GF-D8 (cell line): Measurements from ENCODE around the gene ST7.

Experiments used
- DNase-seq: peaks from one replicate; lab custom pipeline; 2025; lab: John Stamatoyannopoulos, UW

ST7 gene

DNA sequence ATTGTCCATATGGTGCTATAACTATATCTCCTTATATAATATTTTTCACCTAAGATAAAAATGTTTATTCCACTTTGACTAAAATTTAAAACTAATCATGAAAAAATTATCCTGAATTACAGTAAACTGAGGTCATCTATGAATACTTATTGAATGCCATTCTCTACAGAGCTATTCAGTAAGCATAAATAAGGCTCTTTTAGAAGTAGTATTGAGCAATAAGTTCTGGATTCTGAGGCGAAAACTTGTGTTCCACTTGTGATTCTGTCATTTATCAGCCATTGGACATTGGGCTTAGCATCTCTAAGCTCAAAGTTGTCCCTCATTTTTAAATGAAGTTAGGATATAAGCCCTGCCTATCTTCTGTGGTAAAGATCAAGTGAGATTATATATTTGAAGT lies 238.8 kb downstream of the ST7 start:
- DNase-seq = no peak

DNA sequence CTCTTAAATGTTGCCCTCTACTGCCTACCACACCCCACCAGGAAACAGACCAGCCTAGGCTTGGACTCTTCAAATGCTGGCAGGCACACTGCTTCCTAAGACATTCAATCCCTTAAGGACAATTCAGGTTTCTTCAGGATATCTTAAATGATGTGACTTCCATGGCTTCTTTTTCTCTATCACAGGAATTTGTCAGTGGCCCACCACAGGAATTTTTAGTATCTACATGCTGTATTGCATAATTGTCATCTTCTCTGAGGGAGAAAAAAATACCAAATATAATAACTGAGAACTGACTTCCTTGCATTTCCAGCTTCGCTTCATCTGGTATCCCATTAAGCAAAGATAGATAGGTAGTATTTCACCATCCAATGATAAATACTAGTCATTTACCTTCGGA lies 240.3 kb downstream of the ST7 start:
- no peak for DNase-seq

DNA sequence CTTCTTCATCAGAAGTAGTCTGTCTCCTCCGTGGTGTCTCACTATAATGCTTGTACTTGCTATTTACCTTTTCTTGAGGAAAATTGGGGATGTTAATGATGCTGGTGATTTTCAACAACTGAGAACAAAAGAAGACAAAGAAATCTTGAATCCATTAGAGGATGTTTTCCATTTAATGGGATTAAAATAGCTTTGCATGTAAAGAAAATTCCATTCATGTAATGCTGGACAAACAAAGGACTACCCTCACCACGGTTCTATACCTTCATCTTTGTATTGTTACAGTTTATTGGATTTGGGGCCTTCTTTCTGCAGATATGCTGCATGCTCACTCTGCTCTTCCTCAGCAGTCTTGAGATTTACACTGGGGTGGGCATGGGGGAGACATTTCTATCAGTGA lies 241.1 kb downstream of the ST7 start:
- no peak for DNase-seq

DNA sequence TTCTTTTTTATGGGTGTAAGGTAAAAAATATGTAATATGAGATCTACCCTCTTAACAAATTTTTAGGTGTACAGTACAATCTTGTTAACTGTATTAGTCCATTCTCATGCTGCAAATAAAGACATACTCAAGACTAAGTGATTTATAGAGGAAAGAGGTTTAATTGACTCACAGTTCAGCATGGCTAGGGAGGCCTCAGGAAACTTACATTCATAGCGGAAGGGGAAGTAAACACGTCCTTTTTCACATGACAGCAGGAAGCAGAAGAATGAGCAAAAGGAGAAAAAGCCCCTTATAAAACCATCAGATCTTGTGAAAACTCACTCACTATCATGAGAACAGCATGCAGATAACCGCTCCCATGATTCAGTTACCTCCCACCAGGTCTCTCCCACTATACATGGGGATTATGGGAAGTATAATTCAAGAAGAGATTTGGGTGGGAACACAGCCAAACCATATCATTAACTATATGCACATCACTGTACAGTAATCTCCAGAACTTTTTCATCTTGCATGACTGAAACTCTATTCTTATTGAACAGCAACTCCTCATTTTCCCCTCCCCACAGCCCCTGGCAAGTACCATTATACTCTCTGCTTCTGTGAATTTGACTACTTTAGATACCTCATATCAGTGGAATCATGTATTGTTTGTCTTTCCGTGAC lies 242.2 kb downstream of the ST7 start:
- DNase-seq = no peak

DNA sequence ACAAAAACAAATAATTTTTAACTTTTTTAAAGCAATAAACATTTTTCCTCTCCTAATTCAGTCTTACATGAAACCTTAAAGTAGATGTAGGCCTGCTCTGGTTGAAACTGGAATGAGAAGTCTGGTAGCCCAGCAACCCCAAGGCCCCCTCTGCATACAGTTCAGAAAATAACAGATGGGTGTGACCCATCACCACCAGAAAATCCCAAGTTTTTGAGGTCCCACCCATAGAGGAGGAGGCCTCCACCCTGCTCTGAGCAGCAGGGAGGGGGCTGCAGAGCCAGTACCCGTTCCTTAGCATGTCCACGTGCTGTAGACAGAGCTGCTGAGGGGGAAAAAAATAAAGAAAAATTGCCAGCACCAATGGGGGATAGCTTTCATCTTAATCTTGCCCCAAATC lies 246.8 kb downstream of the ST7 start:
- no peak for DNase-seq

DNA sequence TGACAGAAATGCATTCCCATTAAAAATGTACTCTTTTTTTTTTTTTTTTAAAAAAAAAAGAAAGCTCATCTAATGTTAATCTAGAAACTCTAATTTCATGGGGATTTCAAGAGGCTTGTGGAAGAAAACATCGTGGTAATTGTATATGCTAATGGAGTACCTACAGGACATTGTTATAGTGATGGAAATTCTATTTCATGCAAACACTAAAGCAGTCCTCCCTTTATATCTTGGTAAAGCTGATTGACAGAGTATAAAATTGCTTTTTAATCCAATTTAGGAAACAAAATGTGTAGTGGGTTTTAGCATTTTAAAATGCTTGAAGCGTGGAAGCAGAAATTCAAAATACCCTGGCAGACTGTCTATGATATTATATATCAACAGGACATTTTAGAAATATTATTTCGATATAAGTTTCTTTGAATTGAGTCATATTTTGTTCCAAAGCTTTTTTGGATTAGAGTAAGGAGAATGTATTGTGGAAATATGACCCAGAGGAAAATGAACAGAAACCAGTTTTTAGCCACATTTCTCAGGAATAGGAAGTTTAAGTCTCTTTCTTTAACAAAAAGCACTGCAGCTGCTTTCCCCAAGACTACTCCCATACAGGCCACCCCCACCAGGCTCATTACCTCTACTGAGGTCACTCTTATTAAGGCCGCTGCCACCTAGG lies 247.6 kb downstream of the ST7 start:
- DNase-seq = no peak

DNA sequence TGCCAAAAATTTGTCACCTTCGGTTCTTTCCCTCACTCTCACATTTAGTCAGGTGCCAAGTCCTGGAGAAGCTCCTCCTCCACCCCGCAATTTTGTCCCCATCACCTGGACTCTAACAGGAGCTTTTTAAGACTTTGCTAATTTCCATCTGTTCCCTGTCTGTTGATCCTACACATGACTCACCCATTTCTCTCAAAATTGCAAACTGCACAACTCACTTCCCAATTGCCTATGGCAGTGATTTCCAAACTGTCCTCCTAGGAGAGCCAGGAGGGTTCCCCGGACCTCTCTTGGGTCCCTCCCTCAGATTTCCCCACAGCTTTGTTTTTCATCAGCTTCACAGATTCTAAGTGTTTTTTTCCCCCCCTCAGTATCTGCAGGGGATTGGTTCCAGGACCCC lies 249.2 kb downstream of the ST7 start:
- no peak for DNase-seq

DNA sequence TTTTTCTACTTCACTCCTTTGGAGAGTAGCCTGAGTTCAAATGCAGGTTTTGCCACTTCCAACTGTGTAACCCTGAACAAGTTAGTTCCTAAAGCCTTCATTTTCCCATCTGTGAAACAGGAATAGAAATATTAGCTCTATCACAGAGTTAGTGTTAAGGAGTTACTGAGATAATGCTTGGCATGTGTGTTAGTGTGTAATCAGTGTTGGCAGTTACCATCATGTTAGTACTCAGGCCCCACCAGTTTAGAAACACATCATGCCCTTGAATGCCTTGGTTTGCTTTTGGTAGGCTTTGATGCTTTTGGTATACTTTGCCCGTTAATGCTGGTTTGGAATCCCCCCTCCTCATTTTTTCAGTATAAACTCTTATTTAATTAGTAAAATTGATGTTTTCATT lies 249.9 kb downstream of the ST7 start:
- no peak for DNase-seq

DNA sequence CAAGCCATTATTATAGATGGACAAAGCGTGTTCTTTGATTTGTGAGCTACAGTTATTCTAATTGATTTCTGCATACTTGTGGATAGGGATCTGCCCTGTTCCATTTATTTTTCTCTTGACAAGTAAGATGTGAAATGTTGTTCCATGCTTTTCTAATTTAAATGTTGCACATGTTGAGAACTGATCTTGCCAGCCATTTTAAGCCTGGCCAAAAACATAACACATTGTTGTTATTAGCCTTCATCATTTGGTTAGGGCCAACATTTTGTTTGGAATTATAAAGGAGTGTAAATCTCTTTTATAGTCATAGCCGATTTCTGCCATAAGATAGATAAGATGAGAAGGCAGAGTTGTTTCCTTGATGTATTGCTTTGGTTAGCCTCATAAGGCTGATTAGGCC lies 252.6 kb downstream of the ST7 start:
- DNase-seq = no peak

DNA sequence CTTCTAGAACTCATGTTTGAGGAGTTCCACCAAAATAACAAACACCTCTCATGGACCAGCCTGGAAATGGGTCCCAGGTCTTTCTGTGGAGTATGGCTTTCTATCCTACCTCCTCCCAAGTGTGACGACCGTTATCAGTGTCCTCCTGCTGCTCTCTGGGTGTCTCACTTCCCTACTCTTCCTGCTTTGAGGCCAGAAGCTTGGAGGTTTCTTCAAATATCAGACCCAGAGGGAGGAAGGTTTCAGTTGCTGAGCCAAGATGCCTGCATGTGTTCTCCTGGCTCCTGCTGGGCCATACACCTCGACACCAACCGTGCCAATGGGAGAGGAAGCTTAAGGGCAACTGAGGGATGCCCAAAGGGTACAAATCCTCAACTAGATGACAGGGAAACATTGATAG lies 255.0 kb downstream of the ST7 start:
- no peak for DNase-seq

DNA sequence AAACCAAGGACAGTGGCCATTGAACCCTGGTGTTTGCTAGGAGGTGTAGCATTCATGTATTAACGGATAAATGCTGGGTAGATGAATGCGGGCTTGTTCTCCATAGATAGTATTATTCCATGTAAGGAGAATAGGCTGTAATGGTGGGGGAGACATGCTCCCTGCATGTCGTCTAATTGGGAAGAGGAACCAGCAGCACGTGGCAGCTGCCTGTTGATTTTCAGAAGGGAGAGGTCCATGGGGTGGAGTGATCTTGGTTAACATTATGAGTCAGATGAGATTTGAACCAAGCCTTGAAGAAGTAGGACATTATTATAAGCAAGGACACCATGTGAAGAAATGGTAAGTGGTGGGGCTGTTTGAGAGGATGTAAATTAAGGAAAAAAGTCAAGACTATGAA lies 257.1 kb downstream of the ST7 start:
- DNase-seq = no peak

DNA sequence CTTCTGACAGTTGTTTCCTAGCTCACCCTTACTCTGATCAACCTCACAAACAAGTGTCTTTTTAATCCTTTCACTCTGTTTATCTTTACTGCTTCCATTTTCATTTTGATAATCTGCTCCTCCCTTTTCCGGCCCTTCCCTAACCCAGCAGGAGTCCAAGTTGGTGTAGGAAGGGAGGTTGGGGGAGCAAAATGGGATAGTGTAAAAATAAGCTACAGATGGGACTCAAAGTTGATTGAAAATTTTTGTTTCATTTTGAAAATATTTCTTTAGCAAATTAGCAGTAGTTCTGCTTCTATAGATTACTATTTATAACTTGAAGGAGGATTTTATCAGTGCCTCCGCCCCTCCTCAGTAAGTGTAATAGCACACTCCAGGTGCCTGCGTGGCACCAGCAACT lies 257.6 kb downstream of the ST7 start:
- no peak for DNase-seq

DNA sequence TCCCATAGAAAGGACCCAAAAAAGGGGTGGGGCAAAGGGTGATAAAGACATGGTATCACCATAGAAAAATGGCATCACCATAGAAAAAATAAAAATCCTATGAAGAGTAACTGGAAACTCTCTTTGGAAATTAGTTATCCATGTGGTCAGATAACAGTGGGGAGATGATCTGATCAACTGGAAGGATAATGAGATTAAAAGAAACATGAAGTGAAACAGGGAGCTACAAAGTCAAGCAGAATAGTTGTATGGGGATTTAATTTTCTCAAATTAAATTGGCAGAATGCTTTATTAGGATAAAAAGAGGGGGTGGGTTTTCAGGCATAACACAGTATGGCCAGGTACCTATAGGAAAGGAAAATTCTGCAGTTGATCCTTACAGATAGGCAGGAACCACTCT lies 258.3 kb downstream of the ST7 start:
- DNase-seq = no peak

DNA sequence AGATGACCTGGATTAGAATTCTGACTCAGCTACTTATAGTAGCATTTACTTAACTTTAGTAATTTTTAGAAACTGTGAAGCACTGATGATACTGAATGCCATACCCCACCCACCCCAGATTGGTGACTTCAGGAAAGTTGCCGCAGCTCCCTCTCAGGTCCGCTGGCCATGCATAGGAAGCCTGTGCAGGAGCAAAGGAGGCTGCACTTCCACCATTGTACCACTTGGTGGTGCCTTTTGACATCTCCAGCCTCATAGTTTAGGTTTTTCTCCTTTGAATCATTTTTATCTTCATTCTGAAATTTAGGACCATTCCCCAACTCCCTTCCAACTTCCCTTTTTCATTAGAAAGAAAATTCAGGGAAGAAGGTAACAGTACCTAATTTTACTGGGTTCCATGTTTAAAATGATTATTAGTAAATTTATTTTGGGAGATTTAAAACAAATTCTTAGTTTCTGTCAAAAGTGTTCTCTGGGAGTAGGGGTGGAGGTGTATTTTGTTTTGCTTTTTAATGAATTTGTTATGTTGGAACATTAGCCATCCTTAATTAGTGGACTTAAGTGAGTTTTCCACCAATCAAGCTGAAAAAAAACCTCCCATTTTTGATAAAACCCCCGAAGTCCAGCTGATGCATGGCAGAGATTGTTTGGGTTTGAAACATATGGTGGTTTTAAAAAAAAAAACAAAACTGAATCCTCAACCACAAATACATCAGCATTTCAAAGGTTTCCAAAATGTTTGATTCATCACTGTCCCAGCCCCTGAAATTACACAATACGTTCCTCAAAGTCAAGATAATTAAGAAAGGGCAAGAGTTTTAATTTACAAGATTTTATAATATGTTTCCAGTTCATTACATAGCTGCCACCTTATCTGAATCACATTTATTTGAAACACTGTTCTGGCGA lies 259.9 kb downstream of the ST7 start:
- no peak for DNase-seq

DNA sequence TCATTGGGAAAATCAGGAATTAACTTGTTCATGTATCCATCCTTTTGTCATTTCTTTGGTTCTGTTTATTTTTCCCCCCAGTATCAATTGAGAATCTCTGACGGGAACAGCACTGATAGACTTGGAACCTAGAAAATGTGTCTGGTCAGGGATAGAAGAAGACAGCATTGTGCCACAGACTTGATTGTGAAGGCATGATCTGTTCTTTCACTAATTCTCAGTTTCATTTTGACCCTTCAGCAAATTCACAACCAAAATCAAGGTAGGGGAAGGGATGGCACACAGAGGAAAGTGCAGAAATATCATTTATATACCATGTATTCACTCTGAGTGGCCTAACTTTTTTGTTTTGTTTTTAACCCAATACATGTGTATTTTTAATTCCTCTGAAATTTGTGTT lies 262.7 kb downstream of the ST7 start:
- DNase-seq = no peak

DNA sequence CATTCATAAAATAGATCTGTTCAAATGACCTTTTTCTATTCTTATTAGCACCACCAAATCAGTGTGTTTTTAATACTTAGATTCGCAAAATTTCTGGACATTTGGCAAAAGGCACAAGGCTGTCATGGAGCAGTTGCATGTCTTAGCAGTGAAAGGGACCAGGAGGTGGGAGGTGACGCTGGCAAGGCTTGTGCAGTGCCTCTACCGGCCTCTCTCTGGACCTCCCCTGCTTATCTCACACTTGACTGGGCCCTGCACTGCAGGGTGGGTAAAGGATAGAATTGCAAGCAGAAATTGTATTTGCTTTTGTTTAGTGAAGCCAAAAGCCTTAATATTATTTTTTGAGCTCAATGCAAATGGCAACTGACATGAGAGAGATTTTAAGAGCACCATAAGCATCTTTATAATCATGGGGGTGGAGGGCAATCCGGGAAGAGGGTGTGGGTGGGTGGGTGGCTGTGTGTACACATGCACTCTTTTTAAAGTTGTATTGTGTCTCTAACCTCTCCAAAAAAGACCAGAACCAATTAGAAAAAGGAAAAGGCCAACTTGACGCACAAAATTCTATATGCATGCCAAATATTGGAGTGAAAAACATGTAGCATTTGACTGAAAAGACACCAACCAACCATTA lies 263.3 kb downstream of the ST7 start:
- DNase-seq = no peak

DNA sequence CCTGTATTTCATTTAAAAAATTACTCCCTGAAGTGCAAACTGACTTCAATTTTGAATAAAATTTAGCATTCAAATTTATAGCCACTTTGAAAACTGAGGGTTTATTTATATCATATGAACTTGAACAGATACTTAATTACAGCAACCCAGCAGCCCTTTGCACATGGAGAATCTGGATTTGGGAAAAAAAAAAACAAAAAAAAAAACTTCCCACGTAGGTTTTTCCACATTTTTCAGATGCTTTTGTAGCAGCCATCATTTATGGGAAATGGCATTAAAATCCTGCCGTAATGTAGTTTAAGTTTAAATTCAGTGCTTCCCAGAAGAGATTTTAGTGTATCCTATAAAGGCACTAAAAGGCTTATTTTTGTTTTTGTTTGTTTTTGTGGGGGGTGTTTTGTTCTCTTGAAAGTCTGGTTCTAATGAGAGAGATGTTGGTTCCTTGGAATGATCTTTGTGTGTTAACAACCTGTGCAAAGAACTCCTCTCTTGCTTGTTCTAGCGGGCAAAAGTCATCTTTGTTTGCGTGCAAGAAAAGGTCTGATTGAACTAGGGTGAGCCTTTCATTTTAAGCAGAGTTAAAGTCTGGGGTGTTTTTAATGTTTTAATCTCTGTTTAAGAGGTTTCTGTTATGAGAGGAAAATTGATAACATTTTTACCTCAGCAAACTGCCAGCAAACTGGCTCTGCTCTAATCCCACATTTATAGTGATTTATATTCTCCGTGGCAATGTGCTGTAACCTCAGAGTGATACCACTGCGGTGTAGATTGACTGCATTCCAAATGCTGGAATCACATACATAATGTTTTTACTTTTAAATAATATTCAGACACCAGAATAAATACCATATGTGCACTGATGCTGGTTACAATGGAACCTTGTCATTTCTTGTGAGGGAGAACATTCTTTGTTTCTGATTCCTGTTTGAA lies 264.1 kb downstream of the ST7 start:
- DNase-seq = no peak

DNA sequence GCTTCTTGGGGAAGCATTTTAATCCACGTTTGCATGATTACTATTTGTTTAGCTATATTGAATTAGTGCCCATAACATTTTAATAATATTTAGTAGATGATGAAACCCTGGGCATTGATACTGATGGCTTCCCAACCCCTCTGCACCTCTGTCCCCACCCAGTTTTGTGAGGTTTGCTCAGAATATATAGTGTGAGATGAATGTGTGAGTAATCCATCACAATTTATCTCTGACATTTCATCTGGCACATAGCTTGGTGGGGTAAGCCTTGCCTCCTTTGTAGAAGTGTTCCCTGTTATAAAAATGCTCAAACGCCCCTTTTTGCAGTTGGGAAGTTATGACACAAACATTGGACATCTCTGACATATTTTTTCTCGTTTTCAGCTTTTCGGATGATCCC lies 265.4 kb downstream of the ST7 start:
- DNase-seq = no peak

DNA sequence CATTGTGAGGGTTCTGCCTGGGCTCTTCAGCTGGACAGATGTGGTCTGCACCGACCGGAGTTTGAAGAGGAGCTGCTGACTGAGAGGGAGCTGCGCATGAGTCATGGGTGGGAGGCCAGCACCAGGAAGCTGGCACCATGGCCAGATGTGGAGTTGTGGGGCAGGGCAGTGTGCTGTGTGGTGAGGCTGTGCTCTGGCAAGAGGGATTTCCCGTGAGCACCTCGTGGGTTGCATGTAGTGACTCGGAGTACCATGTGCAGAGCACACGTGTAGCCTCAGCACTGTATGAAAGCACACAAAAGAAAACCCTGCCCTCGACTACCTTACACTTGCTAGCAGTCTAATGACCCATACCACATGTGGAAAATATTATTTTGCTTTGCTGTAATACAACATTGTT lies 266.2 kb downstream of the ST7 start:
- DNase-seq = no peak

DNA sequence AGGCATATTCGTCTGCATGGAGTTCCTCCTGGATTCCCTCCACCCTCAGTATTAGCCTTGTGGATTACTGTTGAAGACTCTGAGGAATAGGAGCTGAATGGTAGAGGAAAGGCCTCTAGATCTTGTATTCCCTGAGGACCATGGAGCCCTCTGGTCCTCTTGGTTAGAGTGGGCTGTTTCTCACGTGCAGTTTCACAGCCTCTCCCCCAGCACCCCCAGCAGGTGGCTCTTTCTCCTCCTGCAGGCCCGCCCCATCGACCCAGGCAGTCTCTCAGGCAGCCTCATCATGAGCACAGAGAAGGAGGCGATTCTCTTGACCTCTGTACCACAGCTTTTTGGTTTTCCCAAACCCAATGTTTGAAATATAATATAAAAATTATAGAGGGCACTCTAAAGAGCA lies 267.5 kb downstream of the ST7 start:
- DNase-seq = no peak

DNA sequence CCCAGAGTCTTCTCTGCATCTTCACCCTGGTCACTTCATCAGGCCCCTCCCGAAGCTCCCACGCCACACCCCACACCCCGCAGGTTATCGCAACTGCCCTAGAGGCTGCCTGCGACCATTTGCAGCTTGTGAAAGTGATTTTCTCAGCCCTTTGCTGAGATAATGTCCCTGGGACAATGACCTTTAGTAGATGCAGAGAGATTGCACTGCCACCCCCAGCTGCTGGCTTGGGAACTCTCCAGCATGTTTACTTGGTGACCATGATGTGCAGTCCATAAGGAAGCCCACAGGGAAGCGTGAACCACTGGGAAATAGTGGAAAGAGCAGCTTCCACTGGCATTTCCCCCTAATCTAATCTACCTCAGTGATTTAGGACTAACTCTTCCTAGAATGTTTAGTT lies 272.2 kb downstream of the ST7 start:
- DNase-seq = no peak

DNA sequence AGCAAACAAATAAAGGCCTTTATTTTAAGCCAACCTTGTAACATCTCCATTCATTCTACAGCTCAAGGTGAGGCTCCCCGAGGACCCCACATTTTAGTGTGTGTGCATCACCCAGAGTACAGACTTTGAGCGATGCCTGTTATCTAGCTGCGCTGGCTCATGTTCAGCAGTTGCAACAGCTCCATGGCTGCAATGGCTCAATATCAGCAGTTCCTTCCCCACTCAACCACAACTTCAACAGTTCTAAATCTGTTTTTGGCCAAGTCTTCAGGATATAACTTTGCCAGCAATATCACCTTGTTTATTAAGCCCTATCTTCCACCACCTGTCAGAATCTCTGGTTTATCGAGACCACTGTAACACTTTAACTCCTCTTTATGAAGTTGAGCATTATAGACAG lies 273.8 kb downstream of the ST7 start:
- DNase-seq = peak; percentile 32
